ENCODE measurements around the gene TMEM151A.
"Not testable (repeated sequence)": the region's sequence is repeated elsewhere in the genome, so short reads cannot be mapped to it uniquely, and the experiment has no call there.

Gene TMEM151A

DNA sequence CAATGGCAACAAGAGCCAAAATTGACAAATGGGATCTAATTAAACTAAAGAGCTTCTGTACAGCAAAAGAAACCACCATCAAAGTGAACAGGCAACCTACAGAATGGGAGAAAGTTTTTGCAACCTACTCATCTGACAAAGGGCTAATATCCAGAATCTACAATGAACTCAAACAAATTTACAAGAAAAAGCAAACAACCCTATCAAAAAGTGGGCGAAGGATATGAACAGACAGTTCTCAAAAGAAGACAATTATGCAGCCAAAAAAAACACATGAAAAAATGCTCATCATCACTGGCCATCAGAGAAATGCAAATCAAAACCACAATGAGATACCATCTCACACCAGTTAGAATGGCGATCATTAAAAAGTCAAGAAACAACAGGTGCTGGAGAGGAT, 28.6 kb downstream of the TMEM151A start:
- in situ Hi-C loops (cut with HindIII; ENCODE audit: low sequenced_read_pairs): not testable (repeated sequence)

DNA sequence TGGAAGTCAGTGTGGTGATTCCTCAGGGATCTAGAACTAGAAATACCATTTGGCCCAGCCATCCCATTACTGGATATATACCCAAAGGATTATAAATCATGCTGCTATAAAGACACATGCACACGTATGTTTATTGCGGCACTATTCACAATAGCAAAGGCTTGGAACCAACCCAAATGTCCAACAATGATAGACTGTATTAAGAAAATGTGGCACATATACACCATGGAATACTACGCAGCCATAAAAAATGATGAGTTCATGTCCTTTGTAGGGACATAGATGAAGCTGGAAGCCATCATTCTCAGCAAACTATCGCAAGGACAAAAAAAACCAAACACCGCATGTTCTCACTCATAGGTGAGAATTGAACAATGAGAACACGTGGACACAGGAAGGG, 29.1 kb downstream of the TMEM151A start:
- in situ Hi-C loops (cut with HindIII; ENCODE audit: low sequenced_read_pairs): not testable (repeated sequence)

DNA sequence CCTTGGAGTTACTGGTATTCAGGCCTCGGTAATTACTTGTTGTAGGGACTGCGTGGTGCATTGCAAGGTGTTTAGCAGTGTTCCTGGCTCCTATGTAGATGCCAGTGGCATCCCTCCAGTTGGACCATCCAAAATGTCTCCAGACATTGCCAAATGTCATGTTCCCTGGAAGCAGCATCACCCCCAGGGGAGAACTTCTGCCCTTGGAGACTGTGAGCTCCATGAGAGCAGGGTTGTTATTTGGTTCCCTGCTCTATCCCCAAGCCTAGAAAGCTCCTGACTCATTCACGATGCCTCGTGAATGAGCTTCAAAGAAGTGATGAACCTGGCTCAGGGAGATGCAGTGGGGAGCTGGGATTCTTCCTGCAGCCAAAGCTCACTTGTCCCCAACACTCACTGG, 29.9 kb downstream of the TMEM151A start:
- in situ Hi-C loops (cut with HindIII; ENCODE audit: low sequenced_read_pairs): no loop called here

DNA sequence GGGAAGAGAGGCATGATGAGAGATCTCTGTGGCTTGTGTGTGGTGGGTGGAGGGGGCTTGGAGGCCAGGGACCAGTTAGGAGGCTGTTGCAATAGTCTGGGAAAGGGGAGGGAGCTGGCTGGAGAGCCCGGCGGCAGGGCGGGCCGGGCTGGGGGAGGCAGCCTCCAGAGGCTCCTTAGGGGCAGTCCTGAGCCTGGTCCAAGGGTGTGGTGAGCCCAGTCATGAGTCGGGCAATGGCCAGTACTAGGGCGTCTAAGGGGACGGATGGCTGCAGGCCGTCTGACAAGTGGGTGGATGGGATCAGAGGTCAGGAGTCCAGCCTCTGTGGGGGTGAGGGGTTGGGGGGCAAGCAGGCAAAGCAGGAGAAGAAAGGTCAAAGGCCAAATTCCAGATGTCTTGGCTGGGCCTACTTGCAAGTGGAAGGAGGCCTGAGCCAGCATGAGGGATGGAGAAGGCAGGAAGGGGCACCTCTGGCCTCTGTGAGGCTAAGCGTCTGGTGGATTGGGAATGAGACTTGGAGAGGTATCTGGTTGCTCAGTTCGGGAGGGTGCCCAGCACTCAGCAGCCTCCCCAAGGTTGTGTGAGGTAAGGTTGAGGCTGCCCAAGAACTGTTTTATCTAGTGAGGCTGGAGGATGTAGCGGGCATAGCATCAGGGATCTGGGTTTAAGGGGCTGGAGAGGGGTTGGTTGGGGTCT, 31.2 kb downstream of the TMEM151A start:
- in situ Hi-C loops (cut with HindIII; ENCODE audit: low sequenced_read_pairs): no loop called here

DNA sequence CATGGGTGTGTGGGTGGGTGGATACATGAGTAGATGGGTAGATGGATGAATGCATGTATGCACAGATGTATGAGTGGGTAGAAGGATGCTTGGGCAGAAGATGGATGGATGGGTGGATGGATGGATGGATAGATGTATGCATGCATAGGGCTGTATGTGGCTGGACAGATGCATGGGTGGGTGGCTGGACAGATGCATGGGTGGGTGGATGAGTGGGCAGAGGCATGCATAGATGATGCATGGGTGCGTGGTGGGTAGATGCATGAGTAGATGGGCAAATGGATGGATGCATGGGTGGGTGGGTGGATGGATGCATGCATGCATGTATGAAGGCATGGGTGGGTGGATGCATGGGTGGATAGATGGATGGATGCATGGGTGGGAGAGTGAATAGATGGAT, 32.0 kb downstream of the TMEM151A start:
- in situ Hi-C loops (cut with HindIII; ENCODE audit: low sequenced_read_pairs): no loop called here

DNA sequence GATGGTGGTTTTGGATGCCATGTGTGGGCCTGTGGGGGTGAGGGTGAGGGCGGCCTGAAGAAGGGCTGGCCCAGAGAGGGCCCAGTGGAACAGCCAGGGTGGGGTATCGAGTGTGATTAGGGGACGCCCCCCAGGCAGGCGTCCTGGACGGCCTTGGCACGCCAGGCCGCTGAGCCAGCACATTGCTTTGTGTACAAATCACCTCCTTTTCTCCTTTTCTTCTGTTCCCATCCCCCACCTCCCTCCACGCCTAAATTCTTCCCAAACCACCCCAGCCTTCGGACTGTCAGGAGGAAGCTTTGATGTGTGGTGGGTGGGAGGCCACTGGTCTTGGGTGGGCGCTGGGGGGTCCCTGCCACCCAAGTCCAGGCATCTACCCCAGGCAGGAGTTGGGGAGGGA, 33.0 kb downstream of the TMEM151A start:
- in situ Hi-C loops (cut with HindIII; ENCODE audit: low sequenced_read_pairs): no loop called here

DNA sequence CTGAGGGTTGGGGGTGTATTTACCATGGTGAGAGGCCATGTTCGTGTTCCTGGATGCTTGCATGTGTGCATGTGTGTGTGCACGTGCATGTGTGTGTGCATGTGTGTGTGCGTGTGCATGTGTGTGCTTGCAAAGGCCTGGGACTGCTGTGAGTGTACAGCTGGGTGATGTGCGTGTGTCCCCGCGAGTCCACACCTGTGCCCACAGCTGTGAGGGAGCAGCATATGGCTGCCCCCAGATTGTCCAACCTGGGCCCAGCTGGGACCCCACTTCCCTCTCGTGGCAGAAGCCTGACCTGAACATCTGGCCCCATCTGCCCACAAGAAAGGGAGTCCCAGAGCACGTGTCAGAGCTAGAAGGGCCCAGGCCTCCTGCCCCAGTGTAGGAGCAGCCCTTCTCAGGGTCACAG, 33.6 kb downstream of the TMEM151A start:
- in situ Hi-C loops (cut with HindIII; ENCODE audit: low sequenced_read_pairs): no loop called here

DNA sequence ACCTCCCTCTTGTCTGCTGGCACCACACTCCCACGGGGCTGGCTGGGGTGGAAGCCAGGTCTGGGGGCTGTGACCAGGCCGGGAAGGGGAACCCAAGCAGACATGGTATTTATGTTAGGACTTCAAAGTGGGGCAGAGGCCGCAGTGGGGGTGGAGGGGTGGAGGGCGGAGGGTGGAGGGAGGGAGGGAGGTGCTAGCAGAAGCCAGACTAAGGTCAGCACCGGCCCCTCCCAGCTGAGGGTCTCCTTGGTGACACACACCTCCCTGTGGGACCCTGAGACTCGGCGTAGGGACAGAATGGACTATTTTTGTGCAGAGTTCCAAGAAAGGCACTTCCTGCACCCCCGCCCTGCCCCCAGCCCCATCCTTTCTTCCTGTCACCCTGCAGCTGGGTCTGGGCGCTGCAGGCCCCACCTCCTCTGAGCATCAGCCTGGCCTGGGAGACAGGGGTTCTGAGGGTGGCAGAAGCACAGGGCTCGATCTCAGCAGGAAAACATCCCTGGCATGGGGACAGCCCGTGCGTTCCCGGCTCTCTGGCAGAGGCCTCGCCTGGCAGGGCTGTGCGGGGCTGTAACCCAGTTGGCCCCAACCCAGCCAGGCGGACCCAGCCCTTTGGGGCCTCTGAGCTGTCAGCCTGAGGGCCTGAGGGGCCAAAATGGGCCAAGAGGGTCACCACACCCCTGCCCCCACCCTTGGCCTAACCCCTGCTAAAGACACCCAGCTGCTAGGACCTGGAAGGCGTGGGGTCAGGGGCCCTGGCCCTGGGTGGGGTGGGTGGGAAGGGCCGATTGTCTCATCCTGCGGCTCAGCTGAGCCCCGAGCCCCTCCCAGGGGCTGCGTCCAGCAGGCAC, 34.8 kb downstream of the TMEM151A start:
- in situ Hi-C loops (cut with HindIII; ENCODE audit: low sequenced_read_pairs): no loop called here

DNA sequence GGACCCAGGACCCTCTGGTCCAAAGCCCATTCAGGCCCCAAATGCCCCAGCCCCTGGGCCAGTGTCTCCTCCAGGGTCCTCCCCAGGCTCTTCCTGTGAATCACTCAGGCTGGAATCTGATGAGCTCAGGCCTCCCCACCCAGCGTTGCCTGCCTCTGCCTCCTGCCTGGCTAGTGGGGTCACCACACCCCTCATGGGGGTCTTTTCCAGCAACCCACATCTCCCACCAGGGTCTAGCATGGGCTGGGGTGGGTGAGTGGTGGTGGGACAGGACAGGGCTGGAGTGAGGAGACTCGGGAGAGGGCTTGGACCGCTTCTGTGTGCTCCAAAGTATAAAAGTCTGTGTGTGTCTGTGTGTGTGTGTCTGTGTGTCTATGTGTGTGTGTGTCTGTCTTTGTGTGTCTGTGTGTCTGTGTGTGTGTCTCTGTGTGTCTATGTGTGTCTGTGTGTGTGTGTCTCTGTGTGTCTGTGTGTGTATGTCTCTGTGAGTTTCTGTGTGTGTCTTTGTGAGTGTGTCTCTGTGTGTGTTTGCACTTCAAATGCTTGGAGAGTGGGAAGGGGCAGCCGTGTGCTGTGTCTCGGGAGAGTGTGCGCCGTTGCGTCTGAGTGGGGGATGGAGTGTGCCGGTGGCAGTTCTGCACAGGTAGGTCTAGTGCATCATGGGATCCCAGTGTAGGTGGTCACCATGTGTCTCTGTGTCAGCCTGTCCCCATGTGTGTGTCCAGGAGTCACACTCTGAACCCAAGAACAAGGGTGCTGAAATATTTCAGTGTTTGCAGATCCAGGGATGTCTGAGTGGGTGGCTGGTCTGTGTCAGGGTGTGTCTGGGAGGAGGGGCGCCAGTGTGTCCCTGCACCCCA, 35.7 kb downstream of the TMEM151A start:
- in situ Hi-C loops (cut with HindIII; ENCODE audit: low sequenced_read_pairs): no loop called here

DNA sequence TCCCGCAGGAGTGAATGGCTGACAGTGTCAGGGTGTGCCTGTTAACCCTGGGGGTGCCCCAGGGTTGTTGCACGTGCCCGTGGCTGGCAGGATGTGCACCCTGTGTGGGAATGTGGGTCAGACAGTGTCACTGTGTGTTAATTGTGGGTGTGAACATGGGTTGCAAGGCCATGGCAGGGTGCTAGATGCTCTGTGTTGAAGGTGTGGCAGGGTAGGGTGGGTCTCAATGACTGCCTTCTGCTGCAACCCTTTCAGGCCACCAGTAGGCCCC, 36.3 kb downstream of the TMEM151A start:
- in situ Hi-C loops (cut with HindIII; ENCODE audit: low sequenced_read_pairs): no loop called here

DNA sequence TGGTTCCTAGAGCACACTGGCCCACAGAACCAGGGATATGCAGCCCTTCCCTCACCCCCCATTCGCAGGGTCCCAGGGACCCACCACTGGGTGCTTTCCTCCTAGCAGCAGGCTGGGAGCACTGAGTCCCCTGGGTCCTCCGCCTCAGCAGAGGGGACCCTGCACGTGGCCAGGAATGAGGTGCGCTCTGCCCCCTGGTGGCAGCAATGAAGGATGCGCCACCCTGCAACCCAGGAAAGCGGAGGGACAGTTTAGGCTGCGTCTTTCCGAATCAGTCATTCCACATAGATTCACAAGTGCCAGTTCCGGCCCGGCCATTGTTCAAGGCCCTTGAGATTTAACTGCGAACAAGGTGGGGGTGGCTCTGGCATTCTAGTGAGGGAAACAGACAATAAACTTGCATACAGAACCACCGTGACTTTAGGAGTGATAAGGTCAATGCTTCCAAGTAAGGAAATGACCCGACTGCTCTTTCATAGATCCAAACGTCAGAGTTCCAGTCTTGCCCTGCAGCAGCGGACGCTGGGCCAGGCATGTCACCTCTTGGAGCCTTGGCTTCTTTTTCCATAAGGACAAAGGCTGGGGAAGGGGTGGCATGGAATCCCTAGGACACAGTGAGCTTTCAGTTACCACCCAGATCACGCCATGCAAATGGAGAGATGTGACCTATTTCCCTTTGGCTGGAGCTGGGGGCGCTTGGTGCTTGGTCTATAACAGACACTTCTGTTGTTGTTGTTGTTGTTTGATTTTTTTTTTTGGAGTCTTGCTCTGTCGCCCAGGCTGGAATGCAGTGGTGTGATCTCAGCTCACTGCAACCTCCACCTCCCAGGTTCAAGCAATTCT, 36.8 kb downstream of the TMEM151A start:
- in situ Hi-C loops (cut with HindIII; ENCODE audit: low sequenced_read_pairs): no loop called here

DNA sequence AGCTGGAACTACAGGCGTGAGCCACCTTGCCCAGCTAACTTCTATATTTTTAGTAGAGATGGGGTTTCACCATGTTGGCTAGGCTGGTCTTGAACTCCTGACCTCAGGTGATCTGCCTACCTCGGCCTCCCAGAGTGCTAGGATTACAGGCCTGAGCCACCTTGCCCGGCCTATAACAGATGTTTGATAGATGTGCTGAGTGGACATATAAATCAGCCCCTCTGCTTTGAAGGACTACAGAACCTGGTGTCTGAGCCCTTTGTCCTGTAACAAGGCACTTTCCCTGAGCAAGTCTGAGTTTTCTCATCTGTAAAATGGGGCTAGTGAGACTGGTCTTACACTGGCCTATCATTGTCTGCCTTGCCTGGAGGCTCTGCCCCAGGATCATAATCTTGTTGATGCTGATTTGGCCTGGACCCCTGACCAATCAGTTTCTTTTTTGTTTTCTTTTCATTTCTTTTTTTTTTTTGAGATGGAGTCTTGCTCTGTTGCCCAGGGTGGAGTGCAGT, 37.5 kb downstream of the TMEM151A start:
- in situ Hi-C loops (cut with HindIII; ENCODE audit: low sequenced_read_pairs): no loop called here

DNA sequence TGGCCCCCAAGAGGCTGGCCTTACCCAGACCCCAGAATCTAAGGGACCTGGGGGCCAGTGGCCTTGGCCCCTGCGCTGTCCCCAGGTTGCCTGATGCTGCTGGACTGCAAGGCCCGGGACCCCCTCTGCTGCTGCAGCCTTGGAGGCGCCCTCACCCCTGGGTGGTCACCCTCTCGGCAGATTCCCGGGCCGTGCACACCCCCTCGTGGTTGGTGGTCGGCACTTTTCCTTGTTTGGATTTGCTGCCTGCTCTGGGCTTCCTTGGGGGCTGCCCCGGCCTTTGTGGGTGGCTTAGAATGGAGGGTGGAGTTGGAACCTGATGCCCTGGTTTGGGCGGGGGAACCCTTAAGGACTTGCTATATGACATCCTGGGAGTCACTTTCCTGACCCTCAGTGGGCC, 39.2 kb downstream of the TMEM151A start:
- in situ Hi-C loops (cut with HindIII; ENCODE audit: low sequenced_read_pairs): loop anchor here (10.0 kb wide), 2 partner anchors 54 to 56 kb away; partner anchors contain the start of gene CNIH2

DNA sequence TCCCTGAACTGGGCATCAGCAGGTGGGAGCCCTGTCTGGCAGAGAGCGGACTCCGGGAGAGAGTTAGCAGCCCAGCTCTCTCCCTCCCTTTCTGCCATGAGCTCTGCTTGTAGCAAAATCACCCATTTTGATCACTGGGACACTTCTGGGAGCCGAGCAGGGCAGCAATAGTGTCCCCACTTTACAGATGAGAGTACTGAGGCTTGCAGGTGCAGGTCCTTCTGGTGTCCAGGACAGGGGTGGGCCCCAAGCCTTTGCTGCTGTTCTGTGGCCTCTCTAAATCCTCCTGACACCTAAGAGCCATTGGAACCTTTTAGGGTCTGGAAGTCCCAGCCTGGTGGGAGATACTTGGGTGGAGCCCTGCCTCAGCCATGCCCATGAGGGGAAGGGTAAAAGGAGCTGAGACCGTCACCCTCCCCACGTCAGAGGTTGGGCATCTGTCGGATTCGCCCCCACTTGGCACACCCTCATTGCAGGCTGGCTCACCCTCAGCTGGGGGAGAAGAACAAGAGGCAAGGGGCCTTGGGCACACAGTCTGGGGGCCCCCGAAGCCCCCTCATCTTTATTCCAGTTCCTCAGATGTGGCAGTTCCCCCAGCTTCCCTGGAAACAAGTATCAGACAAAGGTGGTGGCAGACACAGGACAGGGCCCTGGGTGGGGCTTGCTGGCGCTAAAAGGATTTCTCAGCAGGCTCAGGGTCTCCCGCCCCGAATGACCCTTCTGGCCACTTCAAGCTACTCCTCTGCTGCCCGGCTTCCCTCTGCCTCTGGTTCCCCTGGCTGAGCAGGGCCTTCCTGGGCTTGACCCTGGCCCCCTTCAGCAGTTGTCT, 40.1 kb downstream of the TMEM151A start:
- in situ Hi-C loops (cut with HindIII; ENCODE audit: low sequenced_read_pairs): loop anchor here (10.0 kb wide), 2 partner anchors 53 to 57 kb away; partner anchors contain the start of gene CNIH2

DNA sequence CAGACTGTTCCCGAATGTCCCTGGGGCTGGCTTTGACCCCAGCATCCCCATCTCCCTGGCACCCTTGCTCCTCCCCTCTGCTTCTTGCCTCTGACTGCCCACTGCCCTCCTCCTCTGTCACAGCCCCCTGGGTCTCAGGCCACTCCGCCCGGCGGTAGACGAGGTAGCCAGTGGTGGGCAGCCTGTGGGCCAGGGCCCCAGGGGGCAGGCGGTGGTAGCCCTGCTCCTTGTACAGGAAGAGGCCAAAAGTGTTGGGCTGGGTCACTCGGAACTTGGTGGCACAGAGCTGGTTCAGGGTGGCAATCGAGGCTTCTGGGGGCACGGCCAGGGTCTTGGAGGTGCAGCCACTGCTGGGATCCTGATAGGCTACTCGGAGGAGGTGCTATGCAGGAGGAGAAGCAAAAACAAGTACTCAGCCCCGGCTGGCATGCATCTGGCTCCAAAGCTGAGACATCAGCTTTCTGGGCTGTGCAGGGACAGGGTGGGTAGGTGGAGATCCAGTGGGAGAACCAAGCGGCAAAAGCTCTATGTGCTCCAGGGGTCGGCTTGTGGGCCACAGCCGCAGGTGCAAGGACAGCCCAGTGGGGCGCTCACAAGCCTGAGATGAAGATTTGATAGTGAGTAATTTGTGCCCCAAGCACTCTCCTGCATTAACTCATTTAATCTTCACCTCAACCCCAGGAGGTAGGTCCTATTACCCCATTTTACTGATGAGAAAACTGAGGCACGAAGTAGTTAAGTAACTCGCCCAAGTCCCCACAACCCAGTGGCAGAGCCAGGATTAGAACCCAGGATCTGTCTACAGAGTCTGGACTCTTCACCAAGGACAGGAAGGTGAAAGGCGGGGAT, 40.9 kb downstream of the TMEM151A start:
- in situ Hi-C loops (cut with HindIII; ENCODE audit: low sequenced_read_pairs): loop anchor here (10.0 kb wide), 2 partner anchors 52 to 58 kb away; partner anchors contain the start of gene CNIH2

DNA sequence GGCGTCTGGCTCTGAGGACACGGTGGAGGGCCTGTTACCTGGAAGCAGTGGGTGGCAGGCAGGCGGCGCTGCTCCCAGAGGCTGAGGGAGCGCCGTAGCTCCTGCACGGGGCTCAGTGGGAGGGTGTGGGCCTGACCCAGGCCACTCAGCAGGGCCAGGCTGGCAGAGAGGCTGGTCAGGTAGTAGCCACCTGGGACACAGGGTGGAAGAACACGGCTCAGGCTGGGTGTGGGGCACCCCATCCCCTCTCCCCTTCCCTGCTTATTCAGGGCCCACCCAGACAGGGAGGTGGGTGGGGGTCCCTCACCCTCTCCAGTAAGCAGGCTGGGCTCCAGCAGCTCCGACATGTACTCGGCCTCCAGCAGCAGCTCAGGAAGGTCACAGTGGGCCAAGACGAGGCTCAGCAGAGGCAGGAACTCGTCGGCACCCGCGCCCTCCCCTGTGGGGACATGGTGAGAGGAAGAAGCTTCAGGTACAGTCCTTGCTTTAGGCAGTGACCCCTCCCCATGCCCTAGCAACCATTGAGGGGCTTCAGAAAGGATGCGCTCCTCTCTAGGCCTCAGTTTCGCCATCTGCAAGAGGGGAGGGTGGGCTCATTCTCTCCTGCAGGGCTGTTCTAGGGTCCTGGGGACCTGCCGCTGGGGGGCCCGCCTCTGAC, 41.7 kb downstream of the TMEM151A start:
- in situ Hi-C loops (cut with HindIII; ENCODE audit: low sequenced_read_pairs): loop anchor here (10.0 kb wide), 2 partner anchors 51 to 59 kb away; partner anchors contain the start of gene CNIH2

DNA sequence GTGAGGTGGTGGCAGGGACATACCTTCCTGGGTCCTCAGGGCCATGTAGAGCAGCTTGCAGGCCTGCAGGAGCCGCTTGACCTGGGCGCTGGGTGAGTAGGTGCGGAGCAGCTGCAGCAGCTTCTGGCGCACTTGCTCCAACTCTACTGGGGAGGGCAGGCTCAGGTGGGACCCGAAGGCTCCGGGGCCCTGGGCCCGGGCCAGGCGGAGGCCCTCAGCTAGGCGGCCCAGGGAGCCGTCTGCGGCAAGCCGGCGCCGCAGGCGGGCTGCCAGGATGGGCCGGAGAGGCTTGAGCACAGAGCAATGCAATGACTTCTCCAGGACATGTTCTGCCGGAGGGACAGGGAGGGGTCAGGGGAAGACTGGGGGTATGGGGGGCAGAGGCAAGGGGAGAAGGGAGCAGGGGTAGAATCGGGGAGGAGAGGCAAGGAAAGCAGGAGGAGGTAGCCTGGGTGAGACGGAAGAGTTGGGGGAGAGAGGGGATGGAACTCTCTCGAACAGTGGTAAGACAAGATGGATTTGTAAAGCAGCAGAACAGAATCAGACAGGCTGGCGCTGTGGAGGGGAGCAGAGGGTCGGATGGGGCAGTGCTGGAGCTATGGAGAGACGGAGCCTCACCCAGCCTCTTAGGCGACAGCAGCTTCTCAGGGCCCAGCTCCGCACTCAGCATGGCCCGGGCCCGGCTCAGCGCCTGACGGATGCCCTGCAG, 42.4 kb downstream of the TMEM151A start:
- in situ Hi-C loops (cut with HindIII; ENCODE audit: low sequenced_read_pairs): loop anchor here (10.0 kb wide), 2 partner anchors 51 to 59 kb away; partner anchors contain the start of gene CNIH2

Measured in DLD1 (cell line).